Effector CD8-positive, alpha-beta T cell (primary cell): ENCODE measurements around the gene PPP2R2C.

Source experiments
- DNase-seq: peaks from one replicate; lab custom pipeline; 2025; lab: John Stamatoyannopoulos, UW
- total RNA-seq, 4 experiments: gene quantifications; one replicate each; lab custom pipeline; 2026; lab: John Stamatoyannopoulos, UW

The PPP2R2C gene
- total RNA-seq: 0 to 0.36 (median 0.09) reads per million in 4 experiments

DNA sequence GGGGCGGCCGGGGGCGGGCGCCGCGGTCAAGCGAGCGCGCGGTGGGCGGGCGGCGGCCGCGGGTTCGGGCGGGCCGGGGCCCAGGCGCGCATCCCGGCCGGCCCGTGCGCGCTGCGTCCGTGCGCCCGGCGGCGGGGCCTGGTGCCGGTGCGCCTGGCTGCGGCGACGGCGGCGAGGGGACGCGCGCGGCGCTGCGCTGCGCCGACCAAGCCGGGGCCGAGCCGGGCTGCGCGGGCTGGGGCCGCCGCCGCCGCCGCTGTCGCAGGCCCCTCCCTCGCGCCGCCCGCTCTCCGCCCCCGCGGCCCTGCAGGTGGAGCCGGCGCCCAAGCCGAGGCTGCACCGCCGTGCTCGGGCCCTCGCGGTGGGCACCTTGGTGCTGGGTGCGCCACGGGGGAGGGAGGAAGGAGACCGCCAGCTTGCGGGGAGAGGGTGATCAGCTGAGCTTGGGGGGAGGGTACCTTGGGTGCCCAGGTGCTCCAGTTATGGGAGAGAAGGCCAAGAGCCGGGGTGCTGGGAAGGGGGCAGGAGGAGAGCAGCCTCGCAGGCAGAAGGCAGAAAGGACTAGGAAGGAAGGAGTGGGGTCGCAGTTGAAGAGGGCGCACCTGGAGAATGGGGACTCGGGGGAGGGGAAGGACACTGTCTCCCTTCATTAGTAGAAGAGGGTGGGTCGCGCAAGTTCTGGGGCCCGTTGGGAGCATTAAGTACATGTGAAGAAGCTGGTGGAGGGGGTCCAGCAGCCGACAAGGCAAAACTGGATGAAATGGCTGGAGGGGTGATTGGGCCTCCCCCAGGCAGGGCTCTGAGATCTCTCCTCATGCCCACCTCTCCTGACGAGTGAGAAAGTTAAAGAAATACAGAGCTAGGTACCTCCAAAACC lies at the start of gene PPP2R2C:
Gene PPP2R2C (minus strand): TSS at position 228 of the 877 bp plus-strand sequence. CDS start 385 bp downstream, outside the sequence.
- DNase-seq: no peak

DNA sequence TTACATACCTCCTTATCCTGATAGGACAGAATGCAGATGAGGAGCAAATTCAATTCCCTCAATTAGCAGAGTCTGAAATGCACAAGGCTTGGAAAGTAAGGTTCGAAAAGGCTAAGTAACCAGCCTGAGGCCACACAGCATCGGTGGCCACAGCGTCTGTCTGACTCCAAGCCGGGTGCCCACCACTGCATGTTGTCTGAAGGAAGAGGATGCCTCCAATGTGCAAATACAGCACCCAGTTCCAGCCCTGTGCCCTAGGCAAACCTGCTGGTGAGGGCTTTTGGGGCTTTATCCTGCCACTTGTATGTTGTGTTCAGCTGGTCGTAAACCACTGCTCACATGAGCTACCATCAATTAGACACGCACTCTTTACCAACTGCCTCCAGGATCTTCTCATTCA lies 48.6 kb upstream of the PPP2R2C start:
- DNase-seq: no peak

DNA sequence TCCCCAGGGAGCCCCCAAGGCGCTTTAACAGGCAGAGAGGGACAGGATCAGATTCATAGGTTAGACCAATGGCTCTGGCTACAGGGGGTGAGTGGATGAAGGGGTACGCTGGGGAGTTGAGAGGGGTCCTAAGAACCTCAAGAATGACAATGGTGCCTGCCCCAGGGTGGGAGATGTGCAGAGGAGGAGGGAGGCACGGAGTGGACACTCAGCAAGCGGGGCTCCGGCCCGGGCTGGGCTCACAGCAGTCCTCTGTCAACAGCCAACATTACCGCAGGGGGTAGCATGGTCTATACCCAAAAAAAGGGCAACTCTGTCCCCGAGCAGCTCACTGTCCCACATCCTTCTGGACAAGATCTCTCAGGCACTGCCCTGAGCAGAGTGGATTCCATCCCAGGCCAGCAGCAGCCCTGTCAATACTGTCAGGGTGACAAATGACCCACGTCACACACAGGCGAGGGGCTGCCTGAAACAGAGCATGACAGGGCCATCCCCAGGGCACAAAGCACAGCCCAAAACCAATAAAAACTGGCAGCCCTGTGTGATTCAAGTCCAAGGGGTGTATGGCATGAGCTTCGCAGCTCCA lies 47.7 kb upstream of the PPP2R2C start:
- no peak for DNase-seq

DNA sequence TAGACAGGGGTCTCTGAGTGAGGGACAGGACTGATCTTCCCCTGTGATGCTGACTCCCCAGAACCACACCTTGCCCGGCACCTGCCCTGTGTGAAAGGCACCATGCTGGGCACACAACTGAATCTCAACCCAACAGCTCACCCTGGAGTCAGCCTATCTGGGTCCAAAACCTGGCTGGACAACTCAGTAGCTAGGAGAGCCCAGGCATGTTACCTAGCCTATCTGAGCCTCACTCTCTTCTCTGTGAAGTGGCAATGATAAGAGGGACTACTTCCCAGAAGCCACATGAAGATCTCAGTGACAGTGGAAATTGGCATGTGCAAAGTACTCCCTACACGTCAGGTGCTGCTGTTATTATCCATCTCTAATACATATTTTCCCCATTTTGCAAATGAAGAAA lies 44.8 kb upstream of the PPP2R2C start:
- no peak for DNase-seq

DNA sequence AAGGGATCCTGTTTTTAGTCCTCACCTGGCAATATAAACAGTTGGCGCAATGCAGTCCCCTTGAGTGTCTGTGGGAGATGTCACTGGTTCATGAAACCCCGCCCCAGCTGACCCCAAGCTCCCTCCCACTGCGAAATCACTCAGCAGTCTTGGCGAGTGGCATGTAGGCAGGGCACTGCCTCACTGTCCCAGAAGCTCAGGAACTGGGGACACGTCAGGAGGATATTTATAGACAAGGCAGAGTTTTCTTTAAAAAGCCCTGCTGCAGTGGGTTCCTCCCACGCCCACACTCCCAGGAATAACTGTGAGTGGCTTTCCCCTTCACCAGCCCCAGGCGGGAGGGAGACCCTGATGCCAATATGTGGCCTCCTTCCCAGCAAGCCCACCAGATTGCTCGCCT lies 44.3 kb upstream of the PPP2R2C start:
- DNase-seq: no peak

DNA sequence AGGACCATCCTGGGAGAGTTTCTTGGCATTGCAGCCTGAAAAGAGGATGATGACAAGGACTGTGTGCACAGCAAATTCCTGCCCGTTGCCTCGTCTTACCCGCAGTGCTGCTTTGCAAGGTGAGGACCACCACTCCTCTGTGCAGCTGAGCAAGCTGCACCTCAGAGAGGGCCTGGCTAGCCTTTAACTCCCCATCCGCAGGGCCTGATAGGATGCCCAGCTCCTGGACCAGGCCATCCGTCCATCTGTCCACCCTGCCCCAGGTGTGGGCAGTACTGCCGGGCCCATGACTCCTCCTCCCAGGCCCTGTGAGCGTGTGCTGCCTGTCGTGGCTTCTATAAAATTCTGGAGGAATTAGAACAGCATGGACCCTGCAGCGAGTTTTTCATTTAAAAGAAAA lies 43.9 kb upstream of the PPP2R2C start:
- DNase-seq: no peak

DNA sequence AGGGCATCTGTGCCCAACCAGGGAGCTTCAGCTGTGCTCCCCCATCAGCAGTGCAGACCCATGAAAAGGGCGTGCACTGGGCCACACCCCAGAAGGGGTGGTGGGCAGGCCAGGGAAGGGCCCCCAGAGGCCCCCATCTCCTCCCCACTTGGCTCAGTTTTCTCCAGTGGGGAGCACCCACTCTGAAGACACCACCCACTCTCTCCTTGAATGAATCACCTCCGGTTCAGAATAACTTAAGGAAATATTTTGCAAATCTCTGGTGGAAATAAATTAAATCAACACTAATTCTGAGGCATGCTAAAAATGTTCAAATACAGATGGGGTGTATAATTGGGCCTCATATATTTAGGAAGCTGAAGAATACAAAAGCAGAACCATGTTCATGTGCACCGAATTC lies 41.3 kb upstream of the PPP2R2C start:
- DNase-seq: no peak

DNA sequence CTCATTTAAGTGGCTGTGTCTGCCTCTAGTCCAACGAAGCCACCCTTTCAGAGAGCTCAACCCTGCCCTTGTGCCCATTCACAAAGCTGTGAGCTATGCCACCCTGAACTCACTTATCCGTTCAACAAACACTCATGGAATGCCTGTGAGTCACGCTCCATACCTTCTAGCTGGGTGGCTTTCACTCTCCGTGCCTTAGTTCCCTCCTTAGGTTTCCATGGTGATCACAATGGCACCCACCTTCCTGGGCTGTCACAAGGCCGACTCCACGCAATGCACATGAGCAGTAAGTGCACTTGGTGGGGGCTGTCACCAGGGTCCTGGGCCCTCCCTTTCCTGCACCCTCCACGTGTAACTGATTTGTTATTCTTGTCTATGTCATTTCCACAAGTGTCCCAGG lies 37.2 kb upstream of the PPP2R2C start:
- DNase-seq: no peak

DNA sequence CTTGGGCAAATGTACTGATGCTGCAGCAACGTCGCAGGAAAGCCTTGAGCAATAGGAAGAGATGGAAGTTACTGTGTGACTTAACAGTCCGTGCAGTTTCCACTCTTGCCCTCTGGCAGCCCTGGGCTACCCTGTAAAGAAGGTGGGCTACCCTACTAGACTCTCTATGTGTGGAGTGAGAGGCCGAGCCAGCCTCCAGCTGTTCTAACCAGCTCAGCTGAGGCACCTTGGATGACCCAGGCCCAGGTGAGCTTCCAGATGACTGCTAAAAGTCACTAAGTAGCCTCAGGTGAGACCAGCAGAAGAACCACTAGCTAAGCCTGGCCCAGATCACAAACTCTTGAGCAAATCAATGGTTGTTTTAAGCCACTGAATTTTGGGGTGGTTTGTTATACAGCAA lies 34.9 kb upstream of the PPP2R2C start:
- no peak for DNase-seq

DNA sequence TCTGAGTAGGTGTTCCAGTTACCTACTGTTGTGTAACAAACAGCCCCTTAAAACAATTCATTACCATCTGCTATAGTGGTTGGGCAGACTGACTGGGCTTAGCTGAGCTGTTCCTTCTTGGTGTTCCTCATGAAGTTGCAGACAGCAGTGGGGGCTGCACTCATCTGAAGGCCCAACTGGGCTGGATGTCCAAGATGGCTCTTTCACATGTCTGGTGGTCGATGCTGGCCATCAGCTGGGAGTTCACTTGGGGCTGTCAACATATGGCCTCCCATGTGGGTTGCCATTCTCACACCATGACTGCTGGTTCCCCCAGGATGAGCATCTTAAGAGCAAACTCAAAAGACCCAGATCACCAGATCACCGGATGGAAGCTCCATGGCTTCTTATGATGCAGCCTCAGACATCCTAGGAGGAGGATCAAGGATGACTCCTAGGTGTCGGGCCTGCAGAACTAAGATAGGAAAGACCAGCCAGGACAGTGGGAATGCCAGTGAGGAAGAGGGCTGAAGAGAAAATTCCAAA lies 34.3 kb upstream of the PPP2R2C start:
- no peak for DNase-seq

DNA sequence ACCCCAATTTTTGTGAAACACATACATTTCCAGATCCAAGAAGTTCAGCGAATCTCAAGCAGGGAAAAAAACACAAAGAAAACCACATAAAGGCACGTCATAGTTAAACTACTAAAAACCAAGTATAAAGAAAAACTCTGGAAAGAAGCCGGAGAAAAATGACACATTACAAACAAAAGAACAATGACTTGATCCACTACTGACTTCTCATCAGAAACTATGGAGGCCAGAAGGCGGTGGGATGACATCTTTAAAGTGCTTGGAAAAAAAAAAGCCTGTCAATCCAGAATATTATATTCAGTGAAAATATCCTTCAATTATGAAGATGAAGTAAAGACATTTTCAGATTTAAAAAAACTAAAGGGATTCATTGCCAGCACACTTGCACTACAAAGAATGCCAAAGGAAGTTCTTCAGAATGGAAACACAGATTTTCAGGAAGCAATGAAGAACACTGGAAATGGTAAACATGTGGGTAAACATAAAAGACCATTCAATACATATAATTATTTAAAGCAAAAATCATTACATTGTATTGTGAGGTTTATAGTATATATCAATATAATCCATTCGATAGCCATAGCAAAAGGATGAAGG lies 32.6 kb upstream of the PPP2R2C start:
- DNase-seq: no peak

DNA sequence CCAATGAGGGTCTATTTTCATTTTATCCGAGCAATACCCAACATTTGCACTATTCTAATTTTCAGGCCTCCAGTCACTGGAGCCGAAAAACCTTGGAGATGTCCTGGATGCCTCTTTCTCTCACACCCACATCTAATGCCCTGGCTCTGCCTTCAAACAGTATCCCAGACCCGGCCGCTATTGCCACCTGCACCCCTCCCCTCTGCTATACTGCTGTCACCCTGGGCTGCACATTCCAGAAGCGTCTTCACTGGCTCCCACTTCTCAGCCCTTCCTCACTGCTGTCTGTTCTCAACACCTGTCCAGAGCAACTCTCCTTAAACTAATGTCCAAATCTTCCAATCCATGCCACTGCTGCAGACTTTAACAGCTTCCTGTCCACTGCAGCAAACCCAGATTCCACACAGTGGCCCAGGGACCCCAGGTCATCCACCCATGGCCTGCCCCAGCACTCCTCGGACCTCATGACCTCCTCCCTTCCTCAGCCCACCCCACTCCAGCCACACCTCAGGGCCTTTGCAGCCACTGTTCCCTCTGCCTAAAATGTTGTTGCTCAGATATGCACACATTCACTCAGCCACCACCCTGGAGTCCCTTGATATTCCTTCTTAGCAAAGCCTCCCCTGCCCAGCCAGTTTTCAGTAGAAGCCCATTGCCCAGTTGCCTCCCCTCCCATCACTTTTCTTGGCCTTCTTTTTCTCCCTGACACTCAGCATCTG lies 30.5 kb upstream of the PPP2R2C start:
- no peak for DNase-seq

DNA sequence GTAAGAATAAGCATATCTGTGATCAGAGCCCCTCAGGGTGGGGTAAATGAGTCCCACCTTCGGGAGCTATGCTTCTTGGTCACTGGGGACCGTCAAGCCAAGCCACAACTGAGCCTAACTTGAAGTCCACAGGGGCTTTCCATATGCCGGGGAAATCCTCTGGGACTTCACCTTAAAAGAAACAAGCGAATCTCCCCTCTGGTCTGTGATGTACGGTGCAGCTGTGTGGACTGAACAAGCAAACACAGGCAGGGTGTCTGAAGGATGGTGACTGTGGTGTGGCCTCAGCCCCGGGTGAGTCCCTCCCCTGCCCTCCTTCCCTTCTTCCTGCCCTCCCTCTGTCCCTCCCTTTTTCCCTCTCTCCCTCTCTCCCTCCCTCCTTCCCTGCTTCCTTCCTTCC lies 29.7 kb upstream of the PPP2R2C start:
- no peak for DNase-seq

DNA sequence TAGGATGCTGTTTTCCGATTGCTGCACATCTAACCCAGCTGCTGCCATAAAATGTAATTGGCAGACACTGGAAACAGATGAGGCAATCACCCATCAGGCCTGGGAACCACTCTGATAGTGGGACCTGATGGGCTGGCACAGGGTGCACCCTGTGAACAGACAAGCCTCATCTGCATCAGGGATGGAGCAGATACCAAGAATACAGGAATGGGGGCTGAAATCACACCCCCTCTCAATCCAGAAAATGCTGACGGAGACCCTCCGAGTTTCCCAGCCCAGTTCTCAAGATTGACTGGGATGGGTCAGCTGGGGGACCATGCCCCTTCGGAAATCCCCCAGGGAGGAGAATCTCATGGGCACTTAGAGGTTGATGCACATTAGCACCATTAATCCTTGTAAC lies 28.8 kb upstream of the PPP2R2C start:
- DNase-seq: no peak

DNA sequence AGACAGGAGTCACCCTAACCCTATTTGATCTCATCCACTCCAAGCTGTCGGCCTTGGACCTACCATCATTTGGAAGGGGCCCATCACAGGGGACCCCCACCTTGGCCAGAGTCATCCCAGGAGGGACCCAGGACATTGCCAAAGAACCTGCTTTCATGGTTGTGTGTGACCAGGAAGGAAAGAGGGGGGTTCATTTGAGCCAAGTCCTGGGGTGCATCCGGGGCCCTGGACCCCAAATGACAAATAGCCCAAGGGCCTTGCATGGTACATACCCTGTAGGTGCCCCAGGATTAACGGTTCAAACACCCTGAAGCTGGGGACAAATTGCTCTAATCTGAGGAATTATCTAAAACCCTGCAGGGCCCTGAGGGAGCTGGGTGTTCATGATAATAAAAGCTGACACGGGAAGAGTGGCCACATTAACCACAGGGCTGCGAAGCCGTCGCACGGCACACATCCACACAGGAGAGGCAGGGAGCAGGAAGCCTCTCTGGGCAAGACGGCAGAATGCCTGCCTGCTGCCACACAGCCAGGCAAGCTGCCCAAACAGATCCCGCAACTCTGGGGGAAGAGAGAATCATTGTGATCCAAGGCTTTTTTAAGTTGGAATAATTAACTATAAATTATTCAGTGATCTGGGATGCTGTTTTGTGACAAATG lies 28.2 kb upstream of the PPP2R2C start:
- DNase-seq: no peak

DNA sequence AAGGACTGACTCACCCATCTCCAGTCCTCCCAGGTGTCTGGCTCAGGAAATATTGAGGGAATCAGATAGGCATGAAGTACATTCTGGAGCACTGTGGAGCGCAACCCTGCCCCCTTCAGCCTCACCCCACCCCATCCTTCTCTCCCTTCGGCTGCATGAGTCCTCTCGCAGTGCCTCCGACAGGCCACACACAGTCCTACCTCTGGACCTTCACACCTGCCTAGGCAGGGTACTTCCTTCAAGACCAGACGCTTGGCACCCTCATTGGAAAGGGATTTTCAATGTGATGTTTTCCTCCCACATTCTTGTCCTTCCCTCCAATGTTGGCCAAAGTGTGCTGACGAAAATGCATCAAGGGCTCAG lies 26.8 kb upstream of the PPP2R2C start:
- no peak for DNase-seq

DNA sequence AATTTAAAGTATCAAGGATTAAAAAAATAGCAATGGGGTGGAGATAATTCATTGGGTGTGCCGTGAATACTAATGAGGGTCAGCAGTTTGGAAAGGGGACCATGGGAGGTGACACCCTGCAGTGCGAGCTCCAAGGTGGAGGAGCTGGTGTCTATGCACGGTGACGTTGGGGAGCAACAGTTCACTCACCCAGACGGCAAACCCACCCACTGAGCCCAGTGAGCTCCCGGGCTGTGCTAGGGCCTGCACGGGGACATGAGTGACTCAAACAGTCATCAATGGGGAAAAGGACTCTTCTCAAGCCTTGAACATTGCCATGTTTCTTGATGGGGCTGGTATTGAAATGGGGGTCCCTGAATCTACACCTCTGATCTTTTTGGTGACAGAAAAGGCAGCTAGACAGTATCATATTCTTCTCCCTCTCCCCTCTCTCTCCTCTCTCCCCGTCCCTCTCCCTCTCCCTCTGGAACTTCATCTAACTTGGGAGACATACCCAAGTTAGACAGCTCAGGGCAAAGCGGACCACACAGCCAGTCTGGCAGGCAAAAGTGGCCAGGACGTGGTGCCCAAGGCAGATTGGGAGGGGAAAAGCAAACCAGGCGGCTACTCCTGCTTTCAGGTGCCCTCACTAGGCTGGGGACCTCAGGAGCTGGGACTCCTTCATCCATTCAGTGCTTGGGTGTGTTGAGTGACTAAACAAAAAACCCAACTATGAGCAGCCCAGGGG lies 26.3 kb upstream of the PPP2R2C start:
- no peak for DNase-seq

DNA sequence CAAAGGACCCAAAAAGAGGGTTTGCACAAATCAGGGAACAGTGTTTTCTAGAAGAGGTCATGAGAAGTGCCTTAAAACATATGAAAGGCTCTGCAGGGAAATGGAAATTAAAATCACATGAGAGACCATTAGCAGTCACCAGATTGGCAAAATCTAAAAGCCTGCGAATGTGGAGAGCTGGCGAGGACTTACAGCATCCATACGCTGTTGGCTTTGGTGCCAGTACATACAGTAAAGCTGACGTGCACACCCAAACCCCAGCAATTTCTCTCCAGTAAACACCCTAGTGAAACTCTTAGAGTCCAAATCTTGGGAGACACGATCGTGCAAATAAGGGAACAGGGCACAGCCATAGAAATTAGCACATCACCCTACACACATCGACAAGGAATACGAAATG lies 25.4 kb upstream of the PPP2R2C start:
- DNase-seq: no peak

DNA sequence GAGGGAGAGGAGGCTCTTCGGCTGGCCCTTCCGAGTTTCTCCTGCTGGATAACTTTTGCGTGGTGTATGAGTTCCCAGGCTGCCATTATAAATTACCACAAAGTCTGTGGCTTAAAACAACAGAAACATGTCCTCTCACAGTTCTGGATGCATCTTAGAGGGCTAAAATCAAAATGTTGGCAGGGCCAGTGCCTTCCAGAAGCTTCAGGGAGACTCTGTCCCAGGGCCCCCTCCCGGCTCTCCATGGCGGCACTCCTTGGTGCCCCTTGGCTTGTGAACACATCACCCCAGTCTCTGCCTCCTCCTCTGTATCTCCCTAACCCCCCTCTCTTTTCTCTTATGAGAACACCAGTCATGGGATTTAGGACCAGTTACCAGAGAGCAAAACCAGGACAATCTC lies 23.3 kb upstream of the PPP2R2C start:
- no peak for DNase-seq

DNA sequence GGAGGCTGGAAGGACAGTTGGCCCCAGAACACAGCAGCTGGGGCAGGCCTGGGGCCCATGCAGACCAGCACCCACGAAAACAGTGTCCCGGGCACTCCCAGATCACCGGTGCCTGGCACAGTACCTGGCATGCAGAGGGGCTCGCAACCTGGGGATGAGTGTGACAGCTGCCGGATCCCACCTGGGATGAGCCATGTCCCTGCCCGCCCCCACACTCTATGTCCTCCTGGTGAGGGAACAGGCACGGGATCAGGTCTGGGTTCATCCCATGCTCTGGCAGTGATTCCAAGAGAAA lies 22.8 kb upstream of the PPP2R2C start:
- DNase-seq: no peak
